GM18951 (cell line): Measurements from ENCODE around the gene RBM34.

Experiments
- POLR2A ChIP-seq: IDR thresholded peaks from 4 replicates; pipeline ENCODE4 v1.6.1; 2011; ENCODE audit warnings: mild to moderate bottlenecking; ENCODE audit not compliant: insufficient read length, insufficient read depth; ENCODE audit errors: extremely low read depth
- in situ Hi-C: fragments of 300-500 bp; cut with MboI; formaldehyde crosslinking; loops from one replicate; pipeline ENCODE4 v1.12.0; 2022; ENCODE audit warnings: low sequenced_read_pairs, mixed read lengths, inconsistent platforms; ENCODE audit not compliant: unreplicated experiment

The RBM34 gene

DNA sequence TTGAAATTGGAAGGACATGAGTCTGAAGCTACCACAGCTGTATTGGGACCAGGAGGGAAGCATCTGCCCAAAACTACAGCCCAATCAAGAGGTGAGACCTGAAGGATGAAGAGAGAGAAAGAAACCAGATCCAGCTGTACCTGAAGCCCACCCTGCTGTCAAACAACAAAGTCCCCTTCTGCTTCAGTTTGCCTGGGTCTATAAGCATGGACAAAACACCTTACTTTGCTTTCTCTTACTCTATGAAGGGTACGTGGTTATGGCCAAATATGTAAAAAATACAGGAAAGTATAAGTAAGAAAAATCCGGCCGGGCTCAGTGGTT is 58.8 kb downstream of the RBM34 start:
- in situ Hi-C loops = loop anchor here (10.0 kb wide), 1 partner anchor 313 kb away; no protein-coding TSS in a partner anchor

DNA sequence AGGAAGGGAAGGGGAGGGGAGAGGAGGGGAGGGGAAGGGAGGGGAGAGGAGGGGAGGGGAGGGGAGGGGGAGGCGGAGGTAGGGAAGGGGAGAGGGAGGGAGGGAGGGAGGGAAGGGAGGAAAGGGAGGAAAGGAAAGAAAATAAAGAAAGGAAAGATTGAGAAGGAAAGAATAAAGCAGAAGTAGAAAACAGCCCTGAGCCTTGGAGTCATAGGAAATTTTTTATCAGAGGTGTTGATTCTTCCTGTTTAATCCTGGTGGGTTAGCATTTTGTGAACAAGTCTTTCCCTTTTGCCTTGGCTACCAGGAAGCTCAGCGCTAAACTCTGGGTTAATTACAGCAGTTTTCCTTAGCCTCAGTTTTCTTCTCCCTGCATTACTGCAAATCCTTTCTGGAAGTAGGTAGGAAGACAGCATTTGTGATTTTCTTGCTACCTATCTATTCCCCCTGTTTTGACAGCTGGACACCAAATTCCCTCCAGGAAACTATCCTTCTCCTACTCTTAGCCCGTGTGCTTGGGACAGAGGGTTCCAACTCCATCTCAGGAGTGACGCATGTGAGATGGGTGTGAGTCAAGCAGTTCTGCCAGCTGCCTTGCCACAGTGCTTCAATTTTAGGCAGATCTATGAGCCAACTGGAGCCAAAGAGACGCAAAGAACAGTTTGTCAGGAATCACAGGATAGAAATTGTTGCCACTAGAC is 59.3 kb downstream of the RBM34 start:
- in situ Hi-C loops = loop anchor here (10.0 kb wide), 1 partner anchor 313 kb away; no protein-coding TSS in a partner anchor

More for the DNA sequence above, 58.8 kb downstream of the RBM34 start:
- TF ChIP-seq POLR2A = no peak

GRCh38 chr1:235100194-235100772 is 60.8 kb downstream of the RBM34 start:
- TF ChIP-seq POLR2A = no peak
- in situ Hi-C loops = loop anchor here (10.0 kb wide), 1 partner anchor 315 kb away; no protein-coding TSS in a partner anchor

More for the DNA sequence above, 59.3 kb downstream of the RBM34 start:
- TF ChIP-seq POLR2A = no peak

DNA sequence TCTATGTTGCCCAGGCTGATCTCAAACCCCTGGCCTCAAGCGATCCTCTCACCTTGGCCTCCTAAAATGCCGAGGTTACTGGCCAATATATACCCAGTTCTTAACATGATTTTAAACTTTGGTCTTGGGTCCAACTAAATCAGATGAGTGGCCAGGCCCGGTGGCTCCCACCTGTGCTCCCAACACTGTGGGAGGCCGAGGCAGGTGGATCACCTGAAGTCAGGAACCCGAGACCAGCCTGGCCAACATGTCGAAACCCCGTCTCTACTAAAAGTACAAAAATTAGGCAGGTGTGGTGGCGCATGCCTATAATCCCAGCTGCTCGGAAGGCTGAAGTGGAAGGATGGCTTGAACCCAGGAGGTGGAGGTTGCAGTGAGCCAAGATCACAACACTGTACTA is 62.1 kb downstream of the RBM34 start:
- TF ChIP-seq POLR2A = no peak
- in situ Hi-C loops = loop anchor here (25.0 kb wide), 3 partner anchors 262 to 512 kb away; no protein-coding TSS in a partner anchor

DNA sequence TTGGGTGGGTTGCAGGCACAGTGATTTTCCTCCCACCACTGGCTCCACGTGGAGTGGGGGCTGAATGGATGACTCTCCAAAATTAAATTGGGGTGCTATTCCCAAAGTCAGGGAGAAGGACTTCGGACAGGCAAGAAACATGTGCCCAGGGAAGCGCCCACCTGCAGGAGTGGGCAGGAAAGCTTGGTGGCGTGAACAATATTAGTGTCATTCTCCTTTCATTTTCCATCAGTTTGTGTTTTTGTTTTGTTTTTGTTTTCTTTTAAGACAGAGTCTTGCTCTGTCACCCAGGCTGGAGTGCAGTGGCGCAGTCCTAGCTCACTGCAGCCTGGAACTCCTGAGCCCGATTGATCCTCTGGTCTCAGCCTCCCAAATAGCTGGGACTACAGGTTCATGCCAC is 62.5 kb downstream of the RBM34 start:
- in situ Hi-C loops = loop anchor here (25.0 kb wide), 3 partner anchors 261 to 511 kb away; no protein-coding TSS in a partner anchor
- no peak for TF ChIP-seq POLR2A

- in situ Hi-C loops = loop anchor here (25.0 kb wide), 3 partner anchors 260 to 510 kb away; no protein-coding TSS in a partner anchor
These were observed 63.5 kb downstream of the RBM34 start for GRCh38 chr1:235097501-235097900.

- no peak for TF ChIP-seq POLR2A
- in situ Hi-C loops = loop anchor here (25.0 kb wide), 3 partner anchors 259 to 509 kb away; no protein-coding TSS in a partner anchor
These were observed 65.0 kb downstream of the RBM34 start for GRCh38 chr1:235095938-235096562.

GRCh38 chr1:235093696-235094592 is 67.1 kb downstream of the RBM34 start:
- no peak for TF ChIP-seq POLR2A
- in situ Hi-C loops = loop anchor here (25.0 kb wide), 3 partner anchors 257 to 507 kb away; no protein-coding TSS in a partner anchor

DNA sequence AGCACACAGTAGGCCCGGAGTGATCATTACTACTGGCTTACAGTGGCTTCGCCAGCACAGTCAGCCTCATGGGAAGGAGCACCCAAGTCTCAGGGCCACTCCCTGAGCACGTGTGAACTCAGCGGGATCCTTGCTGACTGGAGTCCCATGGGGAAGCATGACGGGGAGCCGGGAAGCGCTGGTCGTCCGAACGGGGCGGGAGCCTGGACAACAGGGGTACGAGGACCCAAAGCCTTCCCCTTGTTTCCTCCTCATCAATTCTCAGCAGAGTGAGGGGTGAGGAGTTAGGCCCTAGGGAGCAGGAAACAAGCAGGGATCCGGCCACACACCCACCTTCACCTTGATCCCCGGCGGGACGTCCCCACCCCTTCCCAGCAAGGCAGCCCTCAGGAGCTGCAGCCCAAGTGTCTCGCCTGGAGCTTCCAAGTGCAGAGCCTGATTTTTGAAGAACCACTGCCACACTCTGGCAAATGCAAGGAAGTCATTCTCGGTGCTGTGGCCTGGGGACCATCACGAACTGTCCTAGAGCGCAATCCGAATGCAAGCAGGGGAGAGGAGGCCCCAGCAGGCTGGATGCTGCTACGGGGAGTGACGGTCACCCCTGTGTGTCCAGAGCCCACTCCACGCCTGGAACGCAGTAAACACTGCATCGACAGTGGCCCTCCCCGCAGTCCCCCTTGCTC is 67.9 kb downstream of the RBM34 start:
- in situ Hi-C loops = loop anchor here (25.0 kb wide), 3 partner anchors 256 to 506 kb away; no protein-coding TSS in a partner anchor
- no peak for TF ChIP-seq POLR2A

DNA sequence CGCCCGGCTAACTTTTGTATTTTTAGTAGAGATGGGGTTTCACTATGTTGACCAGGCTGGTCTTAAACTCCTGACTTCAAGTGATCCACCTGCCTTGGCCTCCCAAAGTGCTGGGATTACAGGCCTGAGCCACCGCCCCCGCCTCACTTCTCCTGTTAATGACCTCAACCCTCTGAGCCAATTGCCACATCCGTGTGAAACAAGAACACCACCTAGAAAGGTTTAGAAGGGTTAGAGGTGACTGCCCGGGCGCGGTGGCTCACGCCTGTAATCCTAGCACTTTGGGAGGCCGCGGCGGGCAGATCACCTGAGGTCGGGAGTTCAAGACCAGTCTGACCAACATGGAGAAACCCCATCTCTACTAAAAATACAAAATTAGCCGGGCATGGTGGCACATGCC is 68.6 kb downstream of the RBM34 start:
- in situ Hi-C loops = loop anchor here (25.0 kb wide), 3 partner anchors 255 to 505 kb away; no protein-coding TSS in a partner anchor

- in situ Hi-C loops = loop anchor here (25.0 kb wide), 3 partner anchors 255 to 505 kb away; no protein-coding TSS in a partner anchor
These were observed 69.0 kb downstream of the RBM34 start for GRCh38 chr1:235092045-235092406.

- in situ Hi-C loops = loop anchor here (25.0 kb wide), 3 partner anchors 254 to 504 kb away; no protein-coding TSS in a partner anchor
These were observed 69.6 kb downstream of the RBM34 start for GRCh38 chr1:235091319-235092044.
